ENCODE data around the gene POU3F3.

The POU3F3 gene

GRCh38 chr2:104859766-104860450 is 6.0 kb downstream of the POU3F3 start:
- DNase-seq (ENCODE audit: low read depth in 2 of 3, low spot score in 2 of 3) = no peak

GRCh38 chr2:104860451-104860790 is 6.5 kb downstream of the POU3F3 start:
- no peak for DNase-seq (ENCODE audit: low read depth in 2 of 3, low spot score in 2 of 3)

GRCh38 chr2:104861351-104862057 is 7.6 kb downstream of the POU3F3 start:
- no peak for DNase-seq (ENCODE audit: low read depth in 2 of 3, low spot score in 2 of 3)

- DNase-seq (ENCODE audit: low read depth in 2 of 3, low spot score in 2 of 3) = no peak
These were observed 8.4 kb downstream of the POU3F3 start for GRCh38 chr2:104862058-104862941.

GRCh38 chr2:104863146-104863467 is 9.2 kb downstream of the POU3F3 start:
- no peak for DNase-seq (ENCODE audit: low read depth in 2 of 3, low spot score in 2 of 3)

GRCh38 chr2:104863468-104864279 is 9.8 kb downstream of the POU3F3 start:
- DNase-seq (ENCODE audit: low read depth in 2 of 3, low spot score in 2 of 3) = no peak

- no peak for DNase-seq (ENCODE audit: low read depth in 2 of 3, low spot score in 2 of 3)
These were observed 10.6 kb downstream of the POU3F3 start for GRCh38 chr2:104864280-104865095.

- DNase-seq (ENCODE audit: low read depth in 2 of 3, low spot score in 2 of 3) = no peak
These were observed 11.2 kb downstream of the POU3F3 start for GRCh38 chr2:104865096-104865470.

GRCh38 chr2:104866122-104866864 is 12.4 kb downstream of the POU3F3 start:
- no peak for DNase-seq (ENCODE audit: low read depth in 2 of 3, low spot score in 2 of 3)

- DNase-seq (ENCODE audit: low read depth in 2 of 3, low spot score in 2 of 3) = no peak
These were observed 13.2 kb downstream of the POU3F3 start for GRCh38 chr2:104866883-104867812.

- DNase-seq (ENCODE audit: low read depth in 2 of 3, low spot score in 2 of 3) = no peak
These were observed 14.0 kb downstream of the POU3F3 start for GRCh38 chr2:104867813-104868504.

- DNase-seq (ENCODE audit: low read depth in 2 of 3, low spot score in 2 of 3) = no peak
These were observed 14.6 kb downstream of the POU3F3 start for GRCh38 chr2:104868505-104868866.

GRCh38 chr2:104870100-104870975 is 16.4 kb downstream of the POU3F3 start:
- DNase-seq (ENCODE audit: low read depth in 2 of 3, low spot score in 2 of 3) = no peak

- no peak for DNase-seq (ENCODE audit: low read depth in 2 of 3, low spot score in 2 of 3)
These were observed 17.7 kb downstream of the POU3F3 start for GRCh38 chr2:104871649-104871971.

- no peak for DNase-seq (ENCODE audit: low read depth in 2 of 3, low spot score in 2 of 3)
These were observed 18.3 kb downstream of the POU3F3 start for GRCh38 chr2:104871972-104872865.
